Measurements from ENCODE around the gene ZNF283.

ZNF283 gene

DNA sequence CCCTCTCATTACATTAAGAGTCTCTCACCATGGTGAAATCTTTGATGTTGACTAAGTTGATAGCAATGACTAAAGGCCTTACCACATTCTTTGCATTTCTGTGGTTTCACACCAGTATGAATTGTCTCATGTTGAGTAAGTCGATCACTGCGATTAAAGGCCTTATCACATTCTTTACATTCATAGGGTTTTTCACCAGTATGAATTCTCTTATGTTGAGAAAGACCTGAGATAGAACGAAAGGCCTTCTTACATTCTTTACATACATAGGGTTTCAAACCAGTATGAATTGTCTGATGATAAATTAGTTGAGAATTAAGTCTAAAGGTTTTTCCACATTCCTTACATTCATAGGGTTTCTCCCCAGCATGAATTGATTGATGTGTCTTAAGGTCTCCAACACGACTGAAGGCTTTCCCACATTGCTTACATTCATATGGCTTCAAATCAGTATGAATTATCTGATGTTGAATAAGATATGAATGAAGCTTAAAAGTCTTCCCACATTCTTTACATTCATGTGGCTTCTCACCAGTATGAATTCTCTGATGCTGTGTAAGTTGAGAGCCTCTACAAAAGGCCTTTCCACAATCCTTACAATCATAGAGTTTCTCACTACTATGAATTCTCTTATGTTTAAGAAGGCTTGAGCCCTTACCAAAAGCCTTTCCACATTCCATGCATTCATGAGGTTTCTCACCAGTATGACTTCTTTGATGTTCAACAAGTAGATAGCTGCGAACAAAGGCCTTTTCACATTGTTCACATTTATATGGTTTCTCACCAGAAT is 45.6 kb downstream of the ZNF283 start:
- DNase-seq: no peak

DNA sequence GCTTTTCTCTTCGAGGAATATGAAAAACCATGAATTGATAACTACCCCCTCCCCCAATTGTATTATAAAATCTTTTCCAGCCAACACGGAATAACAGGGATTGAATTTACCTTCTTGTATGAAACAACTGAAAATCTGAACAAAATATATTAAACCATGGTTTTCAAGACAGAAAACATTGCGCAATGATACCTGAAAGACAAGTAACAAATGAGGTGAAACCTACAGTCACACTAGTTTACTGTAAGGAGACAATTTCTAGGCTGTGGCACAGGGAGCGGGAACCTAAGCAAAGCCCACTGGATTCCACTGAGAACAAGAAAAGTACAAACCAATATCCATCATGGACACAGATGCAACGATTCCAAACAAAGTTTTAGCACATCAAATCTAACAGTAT is 53.4 kb downstream of the ZNF283 start:
- no peak for DNase-seq

DNA sequence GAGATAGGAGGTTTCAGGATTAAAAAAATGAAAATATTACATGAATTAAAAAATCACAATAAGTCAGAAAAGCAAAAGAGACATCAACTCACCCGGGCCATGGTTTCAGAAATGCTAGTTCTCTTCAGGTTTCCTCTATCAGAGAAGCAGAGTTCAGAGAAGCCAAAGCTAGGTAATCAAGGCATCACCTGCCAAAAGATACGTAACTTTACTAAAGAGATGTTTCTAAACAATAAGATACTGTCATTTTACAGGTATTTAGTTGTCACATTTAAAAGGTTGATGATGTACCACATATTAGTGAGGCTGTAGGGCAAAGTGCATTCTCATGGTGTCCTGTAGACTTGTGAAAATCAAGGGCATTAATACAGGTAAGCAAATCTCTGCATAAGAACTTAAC is 56.7 kb downstream of the ZNF283 start, which contains the start of gene ZNF404:
Gene ZNF404 (minus strand): TSS at position 101 of the 400 bp plus-strand sequence.
- no peak for DNase-seq

DNA sequence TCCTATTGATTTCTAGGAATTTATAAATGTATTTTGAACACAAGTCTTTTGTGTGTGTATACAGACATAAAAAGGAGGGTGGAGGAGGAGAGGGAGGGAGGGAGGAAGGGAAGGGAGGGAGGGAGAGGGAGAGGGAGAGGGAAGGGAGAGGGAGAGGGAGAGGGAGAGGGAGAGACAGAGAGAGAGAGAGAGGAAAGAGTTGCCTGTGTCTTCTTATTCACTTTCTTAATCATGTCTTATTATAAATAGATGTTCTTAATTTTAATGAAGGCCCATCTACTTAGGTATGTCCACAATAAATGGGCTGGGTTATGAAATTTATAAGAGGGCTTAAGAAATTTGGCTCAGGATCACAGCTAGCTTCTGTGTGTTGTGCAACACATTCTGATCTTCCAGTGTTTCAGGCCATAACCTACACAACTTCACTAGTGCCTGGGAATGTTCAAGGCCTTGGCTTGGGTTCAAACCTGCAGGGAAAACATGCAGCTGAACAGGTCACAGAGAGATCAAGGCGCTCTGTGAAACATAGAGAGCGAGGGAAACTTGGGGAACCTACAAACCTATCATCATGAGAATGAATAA is 68.7 kb downstream of the ZNF283 start:
- no peak for DNase-seq

Data from NCI-H2029 treated with DMSO at 0.1 percent for 48 hours (cell line).